ENCODE results near the gene RHOA. TPM values are rescaled to one million over a fixed set of nuclear protein-coding genes. Genes with fewer than 3 reads are reported as not detected.

RHOA gene
- total RNA-seq, 3 donors from 2014 or later, result 314 to 686 (median 317) TPM

DNA sequence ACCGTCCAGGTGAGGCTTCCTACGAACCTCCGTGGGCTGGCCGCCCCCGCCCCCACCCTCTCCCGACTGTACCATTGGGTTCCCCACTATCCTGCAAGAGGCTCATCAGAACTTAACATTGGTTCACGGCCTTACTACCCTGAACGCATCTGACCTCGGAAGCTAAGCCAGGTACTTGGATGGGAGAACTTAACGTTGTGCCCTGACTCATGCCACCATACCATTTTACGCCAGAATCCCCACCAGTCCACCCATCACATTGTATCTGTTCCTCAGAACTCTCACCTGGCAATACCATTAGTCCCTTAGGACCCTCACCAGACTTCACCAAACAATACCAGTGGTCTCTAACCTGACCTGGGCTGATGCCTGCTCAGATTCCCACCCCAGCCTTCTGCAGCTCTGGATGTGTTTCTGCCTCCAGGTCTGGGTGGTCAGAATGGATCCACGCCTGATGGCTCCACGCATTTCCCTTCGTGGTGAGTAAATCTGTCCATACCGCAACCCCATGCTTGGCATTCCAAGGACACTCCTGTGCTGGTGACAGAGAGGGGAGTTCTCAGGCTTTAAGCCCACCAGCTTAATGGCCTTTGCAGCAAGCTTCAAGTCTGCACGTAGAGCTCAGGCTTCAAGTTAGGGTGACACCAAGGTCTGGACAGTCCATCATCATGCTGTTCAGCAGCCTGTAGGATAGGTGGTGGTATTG is 1.0 kb upstream of the RHOA start:
- Histone ChIP-seq H3K4me1 (peaks cover 7 to 18% of the 10 kb centered on the region in 2 donors), H3K27me3 (no peaks in the 10 kb centered on the region), H3K4me3 (peak overlapping the region; percentile 90 to 98 (median 92)), H3K27ac (peak overlapping the region; percentile 99), H3K36me3 (no peaks in the 10 kb centered on the region), H3K9me3 (no peaks in the 10 kb centered on the region)
- DNase-seq (ENCODE audit: low spot score in 2 of 2), result no peak
- TF ChIP-seq POLR2A (IDR thresholded peaks at IDR 0.05), result no peak
- TF ChIP-seq, protein P1, sequence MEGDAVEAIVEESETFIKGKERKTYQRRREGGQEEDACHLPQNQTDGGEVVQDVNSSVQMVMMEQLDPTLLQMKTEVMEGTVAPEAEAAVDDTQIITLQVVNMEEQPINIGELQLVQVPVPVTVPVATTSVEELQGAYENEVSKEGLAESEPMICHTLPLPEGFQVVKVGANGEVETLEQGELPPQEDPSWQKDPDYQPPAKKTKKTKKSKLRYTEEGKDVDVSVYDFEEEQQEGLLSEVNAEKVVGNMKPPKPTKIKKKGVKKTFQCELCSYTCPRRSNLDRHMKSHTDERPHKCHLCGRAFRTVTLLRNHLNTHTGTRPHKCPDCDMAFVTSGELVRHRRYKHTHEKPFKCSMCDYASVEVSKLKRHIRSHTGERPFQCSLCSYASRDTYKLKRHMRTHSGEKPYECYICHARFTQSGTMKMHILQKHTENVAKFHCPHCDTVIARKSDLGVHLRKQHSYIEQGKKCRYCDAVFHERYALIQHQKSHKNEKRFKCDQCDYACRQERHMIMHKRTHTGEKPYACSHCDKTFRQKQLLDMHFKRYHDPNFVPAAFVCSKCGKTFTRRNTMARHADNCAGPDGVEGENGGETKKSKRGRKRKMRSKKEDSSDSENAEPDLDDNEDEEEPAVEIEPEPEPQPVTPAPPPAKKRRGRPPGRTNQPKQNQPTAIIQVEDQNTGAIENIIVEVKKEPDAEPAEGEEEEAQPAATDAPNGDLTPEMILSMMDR (IDR thresholded peaks at IDR 0.05), result no peak
- no peak for TF ChIP-seq POLR2AphosphoS5 (IDR thresholded peaks at IDR 0.05)
- intact Hi-C loops (cut with DNase I; ENCODE audit: low total_unique reads), result no loop called here

DNA sequence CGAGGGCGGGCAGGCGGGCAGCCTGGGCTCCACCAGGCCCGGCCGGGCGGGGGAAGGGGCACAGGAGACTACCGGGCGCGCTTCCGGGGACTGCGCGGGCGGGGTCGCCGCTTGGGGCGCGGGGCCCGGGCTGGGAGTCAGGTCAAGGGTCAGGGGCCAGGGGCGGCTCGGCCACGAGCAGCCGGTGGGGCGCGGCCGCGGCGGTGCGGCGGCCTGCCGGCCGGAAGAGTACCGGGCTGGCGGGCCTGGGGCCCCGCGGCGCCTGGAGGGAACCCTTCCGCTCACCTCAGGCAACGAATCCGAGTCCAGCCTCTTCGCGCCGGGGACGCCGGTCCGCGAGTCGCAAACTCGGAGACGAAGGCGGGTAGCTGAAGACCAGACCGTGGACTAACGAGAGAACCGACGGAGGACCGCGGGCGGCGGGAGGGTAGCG is 225 bp downstream of the RHOA start:
- peak overlapping the region; percentile 99 for H3K27ac ChIP-seq
- intact Hi-C loops (cut with DNase I; ENCODE audit: low total_unique reads), result no loop called here
- peak overlapping the region; percentile 90 to 98 (median 92) for H3K4me3 ChIP-seq
- no peaks in the 10 kb centered on the region for H3K36me3 ChIP-seq
- H3K4me1 ChIP-seq, result peaks cover 7 to 21% of the 10 kb centered on the region in 2 donors
- no peaks in the 10 kb centered on the region for H3K9me3 ChIP-seq
- peak in 1 of 3 donors; percentile 11 for TF ChIP-seq POLR2AphosphoS5 (IDR thresholded peaks at IDR 0.05)
- no peak for TF ChIP-seq POLR2A (IDR thresholded peaks at IDR 0.05)
- TF ChIP-seq, protein P1 (IDR thresholded peaks at IDR 0.05), result no peak
- DNase-seq (ENCODE audit: low spot score in 2 of 2), result peak; percentile 47 to 53
- no peaks in the 10 kb centered on the region for H3K27me3 ChIP-seq

DNA sequence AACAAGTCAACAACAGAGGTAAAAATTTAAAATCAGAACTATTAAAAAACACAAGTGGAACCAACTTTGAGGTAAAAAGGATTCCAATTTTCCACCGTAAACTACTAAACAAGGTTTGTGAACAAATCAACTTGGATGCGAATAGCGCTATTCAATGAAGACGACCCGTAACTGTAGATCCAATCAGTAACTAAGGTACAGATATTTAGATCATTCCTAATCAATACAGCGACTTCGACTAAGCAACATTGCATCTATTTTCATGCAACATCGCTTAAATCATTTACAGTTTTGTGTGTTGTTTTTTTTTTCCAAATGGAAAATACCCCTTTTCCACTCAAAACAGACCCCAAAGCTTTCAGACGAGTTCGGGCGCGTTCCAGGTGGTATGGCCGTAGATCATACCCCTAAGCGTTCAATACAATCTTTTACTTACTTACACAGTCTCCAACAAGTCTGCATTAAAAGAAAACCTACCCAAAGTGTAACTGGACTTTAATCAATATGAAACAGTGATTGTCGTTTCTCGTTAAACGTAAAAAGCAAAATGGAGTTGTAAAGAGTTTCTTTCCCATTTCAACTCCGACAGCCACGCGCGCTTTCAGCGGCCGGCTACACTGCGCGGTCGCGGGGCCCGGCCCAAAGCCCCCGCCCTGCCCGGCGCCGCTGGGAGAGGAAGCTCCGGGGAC is 786 bp downstream of the RHOA start:
- no peaks in the 10 kb centered on the region for H3K36me3 ChIP-seq
- peak overlapping the region; percentile 99 for H3K27ac ChIP-seq
- peaks cover 7 to 25% of the 10 kb centered on the region in 2 donors for H3K4me1 ChIP-seq
- H3K27me3 ChIP-seq, result no peaks in the 10 kb centered on the region
- TF ChIP-seq, protein P1 (IDR thresholded peaks at IDR 0.05), result no peak
- TF ChIP-seq POLR2A (IDR thresholded peaks at IDR 0.05) (no peak), POLR2AphosphoS5 (IDR thresholded peaks at IDR 0.05) (no peak)
- H3K9me3 ChIP-seq, result no peaks in the 10 kb centered on the region
- DNase-seq (ENCODE audit: low spot score in 2 of 2), result no peak
- intact Hi-C loops (cut with DNase I; ENCODE audit: low total_unique reads), result no loop called here
- peak overlapping the region; percentile 90 to 98 (median 92) for H3K4me3 ChIP-seq

DNA sequence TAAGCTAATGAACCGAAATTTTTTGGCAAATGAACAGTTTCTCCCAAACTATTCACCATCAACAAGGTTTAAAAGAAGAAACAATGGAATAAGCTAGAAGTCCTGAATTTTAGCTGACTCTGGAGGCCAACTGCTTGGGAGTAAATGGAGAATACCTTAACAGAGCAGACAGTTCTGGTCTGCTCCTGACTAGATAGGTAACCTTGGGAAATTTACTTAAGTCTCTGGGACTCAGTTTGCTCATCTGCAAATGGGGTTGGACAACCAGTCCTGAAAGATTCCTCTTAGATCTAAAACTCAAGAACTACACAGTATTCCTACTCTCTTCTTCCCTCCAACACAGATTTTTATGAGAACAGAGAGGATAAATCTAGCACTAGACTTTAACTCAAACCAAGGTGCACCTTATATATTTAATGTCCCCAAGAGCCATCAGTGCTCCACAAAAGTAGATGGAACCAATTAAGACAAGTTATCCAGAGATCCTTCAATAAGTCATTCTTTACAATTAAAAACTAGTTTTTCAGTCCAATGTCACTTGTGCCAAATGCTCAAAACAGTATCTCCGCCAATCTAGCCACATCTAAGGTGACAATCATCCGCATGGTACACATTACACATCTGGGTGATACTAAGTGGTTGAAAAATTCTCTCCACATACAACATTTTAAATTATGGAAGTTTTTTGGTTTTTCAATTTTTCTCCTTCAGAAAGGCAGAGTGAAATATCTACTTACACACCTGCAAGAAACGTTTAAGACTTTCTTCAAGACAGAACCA is 1.5 kb downstream of the RHOA start:
- H3K4me3 ChIP-seq, result peak overlapping the region; percentile 90 to 98 (median 92)
- H3K36me3 ChIP-seq, result no peaks in the 10 kb centered on the region
- peak overlapping the region; percentile 19 to 99 for H3K27ac ChIP-seq
- intact Hi-C loops (cut with DNase I; ENCODE audit: low total_unique reads), result no loop called here
- TF ChIP-seq POLR2AphosphoS5 (IDR thresholded peaks at IDR 0.05) (no peak), POLR2A (IDR thresholded peaks at IDR 0.05) (no peak)
- TF ChIP-seq, protein P1 (IDR thresholded peaks at IDR 0.05), result no peak
- no peaks in the 10 kb centered on the region for H3K9me3 ChIP-seq
- DNase-seq (ENCODE audit: low spot score in 2 of 2), result no peak
- H3K27me3 ChIP-seq, result no peaks in the 10 kb centered on the region
- H3K4me1 ChIP-seq, result peaks cover 7 to 25% of the 10 kb centered on the region in 2 donors

Measured in breast epithelium (tissue), 4 donors.